OCI-LY7 (cell line): ENCODE results near the gene TMEM25. TPM values are rescaled to one million over a fixed set of nuclear protein-coding genes. Genes with fewer than 3 reads are reported as not detected.
A peak's percentile ranks its signal among the peaks of the same experiment; 100 is the strongest.
"Not testable (repeated sequence)": the region's sequence is repeated elsewhere in the genome, so short reads cannot be mapped to it uniquely, and the experiment has no call there.

ENCODE experiments used
- BruUV-seq: library from RNA; stranded (reverse); fragments of 400-500 nt; replicated peaks from 2 replicates; lab custom pipeline; 2021; lab: Mats Ljungman, UMichigan
- CTCF ChIA-PET: fragments of 300-600 bp; sonication (Branson Sonifier 250); formaldehyde crosslinking; loops from one replicate; lab custom pipeline; 2022; ENCODE audit warnings: antibody characterized with exemption; ENCODE audit not compliant: unreplicated experiment; lab: Charles Lee
- POLR2A ChIA-PET: fragments of 300-600 bp; sonication (Branson Sonifier 250); formaldehyde crosslinking; loops from one replicate; lab custom pipeline; 2022; ENCODE audit warnings: antibody characterized with exemption; lab: Charles Lee
- DNase-seq: peaks from one replicate; pipeline ENCODE4 v3.0.0-alpha.2; 2015; ENCODE audit warnings: low spot score
- H2AFZ ChIP-seq: fragments of 200-600 bp; sonication (generic), shearing (Covaris generic); 2 replicates; pipeline ENCODE4 v1.6.1; 2014; ENCODE audit warnings: mild to moderate bottlenecking, antibody characterized with exemption, low read length, moderate library complexity
- H3K27ac ChIP-seq: fragments of 200-600 bp; sonication (generic); 2 replicates; pipeline ENCODE4 v1.5.1; 2014; ENCODE audit warnings: mixed run types, low read depth, mild to moderate bottlenecking, moderate library complexity, low read length, inconsistent platforms; ENCODE audit not compliant: poor library complexity, severe bottlenecking
- H3K36me3 ChIP-seq: fragments of 200-600 bp; sonication (generic); 2 replicates; pipeline ENCODE4 v1.6.1; 2014; ENCODE audit warnings: mild to moderate bottlenecking, antibody characterized with exemption, low read length, moderate library complexity, mixed read lengths; ENCODE audit not compliant: insufficient read depth
- H3K4me1 ChIP-seq: fragments of 200-600 bp; sonication (generic); 2 replicates; pipeline ENCODE4 v1.5.1; 2014; ENCODE audit warnings: mild to moderate bottlenecking, low read length; ENCODE audit not compliant: insufficient read depth, poor library complexity, severe bottlenecking
- H3K4me2 ChIP-seq: fragments of 200-600 bp; sonication (generic); 2 replicates; pipeline ENCODE4 v1.6.1; 2014; ENCODE audit warnings: mild to moderate bottlenecking, low read length
- H3K4me3 ChIP-seq: fragments of 200-600 bp; sonication (generic); 2 replicates; pipeline ENCODE4 v1.5.1; 2014; ENCODE audit warnings: mild to moderate bottlenecking, low read depth, low read length; ENCODE audit not compliant: poor library complexity, severe bottlenecking
- H3K79me2 ChIP-seq: fragments of 200-600 bp; sonication (generic); 2 replicates; pipeline ENCODE4 v1.6.1; 2016; ENCODE audit warnings: low read depth, mild to moderate bottlenecking, low read length, moderate library complexity, mixed read lengths; ENCODE audit not compliant: insufficient read depth
- H3K9me2 ChIP-seq: fragments of 200-600 bp; sonication (generic); 2 replicates; pipeline ENCODE4 v1.6.1; 2016; ENCODE audit warnings: mild to moderate bottlenecking, low read length, mixed read lengths; ENCODE audit not compliant: insufficient read depth
- H3K9me3 ChIP-seq: fragments of 200-600 bp; sonication (generic); 2 replicates; pipeline ENCODE4 v1.6.1; 2014; ENCODE audit warnings: mild to moderate bottlenecking, mixed run types, low read length, mixed read lengths
- H4K20me1 ChIP-seq: fragments of 200-600 bp; sonication (generic); 2 replicates; pipeline ENCODE4 v1.6.1; 2014; ENCODE audit warnings: mild to moderate bottlenecking, antibody characterized with exemption, low read length, moderate library complexity, mixed read lengths; ENCODE audit not compliant: insufficient read depth
- EZH2phosphoT487 ChIP-seq: fragments of 200-600 bp; sonication (generic); IDR thresholded peaks from 2 replicates; pipeline ENCODE4 v1.6.1; 2018; ENCODE audit warnings: low read depth, borderline replicate concordance, mild to moderate bottlenecking, mixed run types, antibody characterized with exemption, low read length, moderate library complexity, mixed read lengths
- intact Hi-C: fragments of 100-400 bp; cut with micrococcal nuclease; formaldehyde crosslinking; loops from one replicate; pipeline ENCODE4 v1.10.0; 2022; ENCODE audit not compliant: unreplicated experiment
- total RNA-seq, 2 experiments: library from RNA; depleted of rRNA in 1 of 2; stranded (reverse); fragments of >200 nt in 1 of 2; shearing (Covaris generic) in 1 of 2; gene quantifications; 2 replicates each; pipeline ENCODE4 v1.2.3, GENCODE V29; 2014 to 2022
- TF ChIP-seq, protein P1 (sequence below): fragments of 200-600 bp; sonication (generic); conservative IDR thresholded peaks from 2 replicates; pipeline ENCODE4 v1.5.1; 2014; ENCODE audit warnings: mild to moderate bottlenecking, antibody characterized with exemption, low read length, moderate library complexity, mixed read lengths

TMEM25 gene
- total RNA-seq, 2 experiments from 2014 or later = 11.7 to 14.0 TPM

DNA sequence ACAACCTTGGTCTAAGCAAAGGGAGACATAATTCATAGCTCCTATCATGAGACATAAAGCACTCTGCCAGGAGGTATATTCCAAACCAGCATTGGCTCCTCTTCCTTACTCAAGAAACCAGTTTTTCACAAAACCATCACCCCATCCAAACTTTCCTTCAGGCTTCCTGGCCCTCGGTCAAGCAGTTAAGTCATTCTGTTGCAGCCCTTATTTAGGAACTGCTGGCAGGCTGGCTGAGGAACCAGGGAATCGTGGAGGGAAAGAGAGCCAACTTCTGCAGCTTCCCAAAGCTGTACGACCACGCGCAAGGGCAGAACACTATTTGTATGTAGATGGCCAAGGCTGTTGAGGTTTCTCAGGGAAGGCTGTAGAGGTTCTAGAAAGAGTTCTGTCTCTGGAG, 34.1 kb downstream of the TMEM25 start:
- Histone ChIP-seq H3K27ac (no peak overlapping the region), H3K36me3 (no peaks in the 10 kb centered on the region), H3K79me2 (no peaks in the 10 kb centered on the region), H3K4me1 (no peaks in the 10 kb centered on the region), H3K9me2 (no peaks in the 10 kb centered on the region), H2AFZ (no peak overlapping the region), H3K4me2 (peak overlapping the region; percentile 31), H4K20me1 (no peaks in the 10 kb centered on the region), H3K4me3 (peak overlapping the region; percentile 21), H3K9me3 (no peaks in the 10 kb centered on the region)
- no TSS peak for BruUV-seq
- CTCF ChIA-PET = no interaction called here
- POLR2A ChIA-PET = no interaction called here
- TF ChIP-seq EZH2phosphoT487 = no peak
- intact Hi-C loops = loop anchor here (10.0 kb wide), 1 partner anchor 370 kb away; no protein-coding TSS in a partner anchor
- DNase-seq = no peak

DNA sequence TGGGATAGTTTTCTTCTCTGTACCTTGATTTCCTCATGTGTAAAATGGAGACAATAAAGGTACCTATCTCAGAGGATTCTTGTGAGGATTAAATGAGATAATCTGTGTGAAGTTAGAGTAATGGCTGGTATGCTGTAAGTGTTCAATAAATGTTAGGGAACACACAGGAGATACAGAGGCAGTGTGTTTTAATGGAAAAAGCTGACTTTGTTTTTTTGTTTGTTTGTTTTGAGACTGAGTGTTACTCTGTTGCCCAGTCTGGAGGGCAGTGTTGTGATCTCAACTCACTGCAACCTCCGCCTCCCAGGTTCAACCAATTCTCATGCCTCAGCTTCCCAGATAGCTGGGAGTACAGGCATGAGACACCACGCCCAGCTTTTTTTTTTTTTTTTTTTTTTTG, 38.7 kb downstream of the TMEM25 start:
- peaks cover 31% of the 10 kb centered on the region for H3K79me2 ChIP-seq
- ChIA-PET POLR2A (interaction anchor here (0.5 to 1.1 kb wide), 4 partner anchors 45 to 1645 kb away, joined by 3 to 4 read pairs (median 4); no protein-coding TSS in a partner anchor), CTCF (interaction anchor here (0.6 kb wide), 1 partner anchor 218 kb away, joined by 5 read pairs; no protein-coding TSS in a partner anchor)
- DNase-seq = no peak
- no peak overlapping the region for H3K4me2 ChIP-seq
- peaks cover 4% of the 10 kb centered on the region; the same call in 1 of the 2 replicates for H3K36me3 ChIP-seq
- no peak overlapping the region for H3K4me3 ChIP-seq
- H3K4me1 ChIP-seq = peaks cover 22% of the 10 kb centered on the region
- no peaks in the 10 kb centered on the region for H3K9me2 ChIP-seq
- no peak for TF ChIP-seq EZH2phosphoT487
- TF ChIP-seq, protein P1, sequence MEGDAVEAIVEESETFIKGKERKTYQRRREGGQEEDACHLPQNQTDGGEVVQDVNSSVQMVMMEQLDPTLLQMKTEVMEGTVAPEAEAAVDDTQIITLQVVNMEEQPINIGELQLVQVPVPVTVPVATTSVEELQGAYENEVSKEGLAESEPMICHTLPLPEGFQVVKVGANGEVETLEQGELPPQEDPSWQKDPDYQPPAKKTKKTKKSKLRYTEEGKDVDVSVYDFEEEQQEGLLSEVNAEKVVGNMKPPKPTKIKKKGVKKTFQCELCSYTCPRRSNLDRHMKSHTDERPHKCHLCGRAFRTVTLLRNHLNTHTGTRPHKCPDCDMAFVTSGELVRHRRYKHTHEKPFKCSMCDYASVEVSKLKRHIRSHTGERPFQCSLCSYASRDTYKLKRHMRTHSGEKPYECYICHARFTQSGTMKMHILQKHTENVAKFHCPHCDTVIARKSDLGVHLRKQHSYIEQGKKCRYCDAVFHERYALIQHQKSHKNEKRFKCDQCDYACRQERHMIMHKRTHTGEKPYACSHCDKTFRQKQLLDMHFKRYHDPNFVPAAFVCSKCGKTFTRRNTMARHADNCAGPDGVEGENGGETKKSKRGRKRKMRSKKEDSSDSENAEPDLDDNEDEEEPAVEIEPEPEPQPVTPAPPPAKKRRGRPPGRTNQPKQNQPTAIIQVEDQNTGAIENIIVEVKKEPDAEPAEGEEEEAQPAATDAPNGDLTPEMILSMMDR = no peak
- H3K9me3 ChIP-seq = no peaks in the 10 kb centered on the region
- peaks cover 15% of the 10 kb centered on the region; the same call in 1 of the 2 replicates for H4K20me1 ChIP-seq
- no peak overlapping the region for H3K27ac ChIP-seq
- H2AFZ ChIP-seq = no peak overlapping the region
- intact Hi-C loops = loop anchor here (5.0 to 10.0 kb wide), 2 partner anchors 132 to 375 kb away; partner anchors contain the start of gene KMT2A
- no TSS peak for BruUV-seq

DNA sequence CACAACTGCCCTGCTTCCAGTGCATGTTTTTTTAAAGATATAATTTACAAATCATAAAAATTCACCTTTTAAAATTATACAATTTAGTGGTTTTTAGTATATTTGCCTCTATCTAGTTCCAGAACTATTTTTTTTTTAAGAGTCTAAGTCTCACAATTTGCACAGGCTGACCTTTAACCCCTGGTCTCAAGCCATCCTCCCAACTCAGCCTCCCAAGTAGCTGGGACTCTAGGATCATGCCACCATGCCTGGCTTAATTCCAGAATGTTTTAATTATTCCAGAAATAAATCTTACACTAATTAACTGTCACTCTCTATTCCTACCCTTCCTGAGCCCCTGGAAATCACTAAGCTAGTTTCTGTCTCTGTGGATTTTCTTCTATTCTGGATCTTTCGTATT, 39.8 kb downstream of the TMEM25 start:
- Histone ChIP-seq H3K36me3 (peaks cover 4% of the 10 kb centered on the region; the same call in 1 of the 2 replicates), H4K20me1 (peaks cover 22% of the 10 kb centered on the region; the same call in 1 of the 2 replicates), H3K4me1 (peaks cover 31% of the 10 kb centered on the region), H3K9me2 (no peaks in the 10 kb centered on the region), H3K4me3 (no peak overlapping the region), H3K79me2 (peaks cover 42% of the 10 kb centered on the region), H3K9me3 (no peaks in the 10 kb centered on the region), H3K27ac (no peak overlapping the region), H2AFZ (peak overlapping the region; percentile 92; the same call in 1 of the 2 replicates), H3K4me2 (no peak overlapping the region)
- BruUV-seq = no TSS peak
- DNase-seq = no peak
- CTCF ChIA-PET = interaction anchor here (0.5 kb wide), 1 partner anchor 50 kb away, joined by 6 read pairs; no protein-coding TSS in a partner anchor
- POLR2A ChIA-PET = interaction anchor here (0.5 to 1.7 kb wide), 4 partner anchors 10 to 52 kb away, joined by 3 to 4 read pairs (median 4); no protein-coding TSS in a partner anchor
- intact Hi-C loops = loop anchor here (5.0 kb wide), 1 partner anchor 133 kb away; the partner anchor contains the start of gene KMT2A
- TF ChIP-seq, protein P1 = no peak
- no peak for TF ChIP-seq EZH2phosphoT487

DNA sequence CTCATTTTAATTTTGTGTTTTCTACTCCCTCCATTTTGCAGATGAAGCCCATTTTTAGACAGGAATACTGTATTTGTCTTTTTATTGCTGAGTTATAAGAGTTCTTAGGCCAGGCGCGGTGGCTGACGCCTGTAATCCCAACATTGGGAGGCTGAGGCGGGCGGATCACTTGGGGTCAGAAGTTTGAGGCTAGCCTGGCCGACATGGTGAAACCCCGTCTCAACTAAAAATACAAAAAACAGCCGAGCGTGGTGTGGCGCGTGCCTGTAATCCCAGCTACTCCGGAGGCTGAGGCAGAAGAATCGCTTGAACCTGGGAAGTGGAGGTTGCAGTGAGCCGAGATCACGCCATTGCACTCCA, 40.7 kb downstream of the TMEM25 start:
- H3K4me1 ChIP-seq = peaks cover 33% of the 10 kb centered on the region
- peaks cover 51% of the 10 kb centered on the region for H3K79me2 ChIP-seq
- CTCF ChIA-PET, H3K36me3 ChIP-seq, H3K9me3 ChIP-seq, H3K9me2 ChIP-seq: not testable (repeated sequence)
- peaks cover 24% of the 10 kb centered on the region; the same call in 1 of the 2 replicates for H4K20me1 ChIP-seq
- peak; percentile 14 for DNase-seq
- H2AFZ ChIP-seq = peak overlapping the region; percentile 92
- intact Hi-C loops = loop anchor here (5.0 kb wide), 1 partner anchor 134 kb away; the partner anchor contains the start of gene KMT2A
- H3K4me3 ChIP-seq = peak overlapping the region; percentile 94
- BruUV-seq = TSS peak; percentile 87
- H3K27ac ChIP-seq = peak overlapping the region; percentile 46
- POLR2A ChIA-PET = interaction anchor here (0.7 to 1.7 kb wide), 5 partner anchors 11 to 332 kb away, joined by 3 to 4 read pairs (median 4); no protein-coding TSS in a partner anchor
- H3K4me2 ChIP-seq = peak overlapping the region; percentile 72
